NCI-H1694 (cell line): Measurements from ENCODE around the gene PLAC1.

Experiments used
- DNase-seq: peaks from one replicate; lab custom pipeline; 2025; lab: John Stamatoyannopoulos, UW

The PLAC1 gene

DNA sequence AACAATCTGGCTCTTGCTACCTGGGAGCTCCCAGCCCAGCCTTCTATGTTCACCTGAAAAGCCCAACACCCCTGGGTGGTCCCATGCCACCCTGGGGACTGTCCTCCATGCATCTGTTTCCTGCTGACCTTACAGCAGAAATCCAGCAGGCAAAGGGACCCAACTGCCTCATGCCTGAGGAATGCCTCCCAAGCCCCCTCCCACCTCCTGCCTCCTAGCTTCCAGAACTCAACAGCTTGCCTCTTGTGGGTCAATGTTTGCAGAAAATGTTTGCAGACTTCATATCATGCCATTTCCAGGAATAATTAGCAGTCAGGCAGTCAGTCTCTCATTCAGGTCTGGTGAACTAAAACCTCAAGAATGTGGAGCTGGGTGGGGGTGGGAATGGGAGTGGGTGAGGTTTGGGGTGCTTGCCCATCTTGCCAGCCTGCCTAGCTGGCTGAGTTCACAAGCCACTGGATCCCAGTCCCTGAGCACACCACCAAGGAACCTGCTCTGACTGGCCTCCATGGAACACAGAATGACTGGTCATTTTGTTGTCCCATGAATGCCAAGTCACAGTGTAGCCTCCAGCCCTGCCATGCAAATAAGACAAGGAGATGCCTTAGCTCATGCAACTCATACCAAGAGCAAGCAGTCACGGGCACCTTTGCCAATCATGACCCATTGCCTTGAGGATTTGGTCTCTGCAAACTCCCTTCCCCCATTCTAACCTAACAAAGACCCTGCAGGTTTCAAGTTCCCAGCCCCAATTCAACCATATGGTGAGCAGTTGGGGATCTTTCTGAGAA, 12.1 kb upstream of the PLAC1 start:
- no peak for DNase-seq

- no peak for DNase-seq
Measured at GRCh38 chrX:134669378-134670098, 11.3 kb upstream of the PLAC1 start.

- DNase-seq, result no peak
Measured at GRCh38 chrX:134664202-134664601, 5.9 kb upstream of the PLAC1 start.

- DNase-seq, result no peak
Measured at GRCh38 chrX:134661295-134661694, 3.0 kb upstream of the PLAC1 start.

- DNase-seq, result no peak
Measured at GRCh38 chrX:134660627-134661026, 2.4 kb upstream of the PLAC1 start.

DNA sequence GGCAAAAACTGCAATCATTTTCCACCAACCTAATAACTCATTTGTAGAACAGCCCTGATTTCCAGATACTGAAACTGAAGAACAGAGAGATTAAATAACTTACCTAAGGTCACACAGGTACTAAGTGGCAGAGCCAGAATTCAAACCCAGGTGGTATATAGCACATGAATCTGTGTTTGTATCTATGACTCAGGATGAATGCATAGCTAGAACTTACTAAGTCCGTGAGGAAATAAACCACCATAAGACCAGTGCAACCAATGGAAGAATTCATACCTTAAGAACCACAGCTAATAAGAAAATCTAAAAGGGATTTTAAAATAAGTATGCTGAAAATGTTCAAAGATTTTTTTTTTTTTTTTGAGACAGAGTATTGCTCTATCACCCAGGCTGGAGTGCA, 1.5 kb upstream of the PLAC1 start:
- DNase-seq, result no peak

- no peak for DNase-seq
Measured at GRCh38 chrX:134658760-134659023, 421 bp upstream of the PLAC1 start.

- DNase-seq, result no peak
Measured at GRCh38 chrX:134654398-134655012, 3.8 kb downstream of the PLAC1 start.

DNA sequence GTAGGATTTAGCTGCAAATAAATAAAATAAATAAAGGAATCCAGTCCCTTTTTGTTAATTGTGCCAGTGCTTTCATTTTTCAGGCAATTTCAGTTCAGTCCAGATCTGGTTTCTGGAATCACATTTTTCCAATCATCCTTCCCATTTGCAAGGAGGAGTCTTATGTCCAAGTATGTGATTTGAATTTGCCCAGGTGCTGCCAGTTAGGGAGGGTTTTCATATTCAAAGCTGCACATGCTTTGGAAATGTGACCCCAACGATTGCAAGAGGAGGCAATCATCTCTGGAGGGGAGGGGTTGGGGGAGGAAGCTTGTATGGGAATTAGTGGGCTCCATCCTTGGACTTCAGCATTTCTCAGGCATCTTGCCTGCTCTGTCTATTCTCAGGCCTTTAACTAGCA, 4.4 kb downstream of the PLAC1 start:
- no peak for DNase-seq

GRCh38 chrX:134650701-134651100, 7.6 kb downstream of the PLAC1 start:
- no peak for DNase-seq

- DNase-seq, result no peak
Measured at GRCh38 chrX:134649770-134650169, 8.5 kb downstream of the PLAC1 start.

GRCh38 chrX:134647477-134647877, 10.8 kb downstream of the PLAC1 start:
- DNase-seq, result no peak

GRCh38 chrX:134646691-134647090, 11.6 kb downstream of the PLAC1 start:
- DNase-seq, result no peak

- no peak for DNase-seq
Measured at GRCh38 chrX:134645936-134646543, 12.2 kb downstream of the PLAC1 start.

DNA sequence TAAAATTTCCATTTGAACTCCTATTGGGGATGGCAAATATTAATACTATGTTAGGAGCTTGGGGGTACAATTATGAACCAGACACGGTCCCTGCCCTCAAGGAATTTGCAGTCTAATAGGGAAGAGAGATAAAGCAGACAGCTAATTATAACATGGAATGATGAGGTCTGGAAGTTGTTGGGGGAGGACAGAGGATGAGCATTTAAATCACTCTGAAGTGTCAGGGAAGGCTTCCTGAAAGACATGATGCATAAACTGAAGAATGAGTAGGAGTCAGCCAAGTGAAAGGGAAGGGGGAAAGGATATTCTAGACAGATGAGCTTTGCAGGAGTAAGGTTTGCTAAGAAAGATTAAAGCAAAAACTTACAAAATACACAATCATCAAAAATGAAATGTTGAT, 15.9 kb downstream of the PLAC1 start:
- no peak for DNase-seq

DNA sequence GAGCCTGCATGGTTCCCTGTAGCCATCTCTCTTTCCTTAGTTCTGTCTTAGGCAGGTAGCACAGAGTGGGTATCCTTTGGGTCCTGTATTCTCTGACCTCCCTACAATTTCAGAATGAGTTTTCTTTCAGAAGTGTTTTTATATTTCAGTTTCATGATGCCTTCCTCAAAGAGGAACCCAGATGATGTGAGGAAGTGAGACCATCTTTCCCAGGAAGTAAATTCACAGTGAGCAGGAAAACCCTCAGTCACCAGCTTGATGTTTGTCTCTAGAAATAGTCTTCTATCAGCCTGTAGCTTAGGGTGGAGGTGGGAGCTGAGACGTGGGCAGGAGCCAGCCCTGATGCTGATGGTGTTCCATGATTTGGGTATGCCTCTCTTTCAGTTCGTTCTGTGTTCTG, 16.9 kb downstream of the PLAC1 start:
- DNase-seq, result no peak

DNA sequence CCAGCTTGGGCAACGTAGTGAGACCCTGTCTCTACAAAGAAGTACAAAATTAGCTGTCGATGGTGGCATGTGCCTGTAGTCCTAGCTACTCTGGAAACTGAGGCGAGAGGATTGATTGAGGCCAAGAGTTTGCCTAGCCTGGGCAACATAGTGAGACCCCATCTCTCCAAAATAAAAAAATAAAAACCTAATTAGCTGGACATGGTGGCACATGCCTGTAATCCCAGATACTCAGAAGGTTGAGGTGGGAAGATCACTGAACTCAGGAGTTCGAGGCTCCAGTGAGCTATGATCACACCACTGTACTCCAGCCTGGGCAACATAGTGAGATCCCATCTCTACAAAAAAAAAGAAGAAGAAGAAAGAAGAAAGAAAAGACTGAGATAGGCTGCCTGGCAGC, 17.4 kb downstream of the PLAC1 start:
- no peak for DNase-seq

- DNase-seq, result peak; percentile 83
Measured at GRCh38 chrX:134636851-134637250, 21.4 kb downstream of the PLAC1 start.

DNA sequence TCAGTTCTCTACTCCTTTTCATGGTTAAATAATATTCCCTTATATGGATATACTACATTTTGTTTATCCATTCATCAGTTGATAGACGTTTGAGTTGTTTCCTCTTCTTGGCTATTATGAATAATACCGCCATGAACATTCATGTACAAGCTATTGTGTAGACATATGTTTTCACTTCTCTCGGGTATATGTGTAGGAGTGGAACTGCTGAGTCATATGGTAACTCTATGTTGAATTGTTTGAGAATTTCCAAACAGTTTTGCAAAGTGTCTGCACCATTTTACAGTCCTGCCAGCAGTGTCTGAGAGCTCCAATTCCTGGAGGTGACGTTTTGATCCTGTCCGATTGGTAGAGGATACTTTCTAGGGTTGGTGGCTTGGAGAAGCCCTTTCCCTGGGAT, 23.6 kb downstream of the PLAC1 start:
- no peak for DNase-seq

- no peak for DNase-seq
Measured at GRCh38 chrX:134633832-134634231, 24.4 kb downstream of the PLAC1 start.

GRCh38 chrX:134633394-134633793, 24.9 kb downstream of the PLAC1 start:
- no peak for DNase-seq

DNA sequence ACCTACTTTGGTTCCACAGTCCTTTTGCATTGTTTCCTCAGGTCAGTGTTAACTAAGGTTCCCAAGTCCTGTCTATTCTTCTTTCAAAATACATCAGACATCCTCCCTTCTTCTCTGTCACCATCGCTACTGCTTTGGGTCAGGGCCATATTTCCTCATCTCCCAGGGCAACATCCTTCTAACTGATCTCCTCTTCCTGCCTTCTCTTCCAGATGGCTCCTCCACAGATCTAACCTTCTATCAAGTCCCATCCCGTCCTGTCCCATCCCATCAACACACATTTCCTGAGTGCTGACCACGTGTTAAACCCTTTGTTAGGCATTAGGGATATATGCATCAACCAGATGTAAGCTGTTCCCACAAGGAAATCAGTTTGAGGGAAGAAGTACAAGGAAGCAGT, 25.9 kb downstream of the PLAC1 start:
- DNase-seq, result no peak
